MCF 10A (cell line): ENCODE measurements around the gene ZNF627. TPM values are rescaled to one million over a fixed set of nuclear protein-coding genes. Genes with fewer than 3 reads are reported as not detected.

ENCODE experiments used
- BruUV-seq: library from RNA; stranded (reverse); fragments of 400-500 nt; replicated peaks from 2 replicates; lab custom pipeline; 2021; lab: Mats Ljungman, UMichigan
- CTCF ChIA-PET: fragments of 300-600 bp; sonication (Branson Sonifier 250); formaldehyde crosslinking; extraction: SDS; loops from one replicate; lab custom pipeline; 2021; ENCODE audit warnings: antibody characterized with exemption, inconsistent platforms; lab: Yijun Ruan, JAX
- POLR2A ChIA-PET: fragments of 300-600, 350-650 bp; sonication (Branson Sonifier 250); formaldehyde crosslinking; extraction: SDS; loops from one replicate; lab custom pipeline; 2020; ENCODE audit warnings: antibody characterized with exemption, inconsistent platforms; lab: Yijun Ruan, JAX
- DNase-seq: peaks from one replicate; pipeline ENCODE4 v3.0.0-alpha.2; 2018; ENCODE audit not compliant: unreplicated experiment
- H3K27ac Mint-ChIP-seq: one replicate; pipeline ENCODE4 v1.8.0; 2022; ENCODE audit warnings: mild to moderate bottlenecking, low read depth, mixed read lengths; ENCODE audit not compliant: unreplicated experiment
- H3K27me3 Mint-ChIP-seq: one replicate; pipeline ENCODE4 v1.8.0; 2022; ENCODE audit warnings: mixed read lengths; ENCODE audit not compliant: insufficient read depth, unreplicated experiment
- H3K36me3 Mint-ChIP-seq: one replicate; pipeline ENCODE4 v1.8.0; 2022; ENCODE audit warnings: mild to moderate bottlenecking, moderate library complexity, mixed read lengths; ENCODE audit not compliant: insufficient read depth, unreplicated experiment
- H3K4me1 Mint-ChIP-seq: one replicate; pipeline ENCODE4 v1.8.0; 2022; ENCODE audit warnings: mixed read lengths; ENCODE audit not compliant: insufficient read depth, unreplicated experiment
- H3K4me3 Mint-ChIP-seq: one replicate; pipeline ENCODE4 v1.8.0; 2022; ENCODE audit warnings: mild to moderate bottlenecking, moderate library complexity, mixed read lengths; ENCODE audit not compliant: unreplicated experiment
- H3K9me3 Mint-ChIP-seq: one replicate; pipeline ENCODE4 v1.8.0; 2022; ENCODE audit warnings: mixed read lengths; ENCODE audit not compliant: unreplicated experiment
- intact Hi-C: fragments of 100-400 bp; cut with micrococcal nuclease; formaldehyde crosslinking; loops from 2 replicates; pipeline ENCODE4 v1.14.1; 2022
- total RNA-seq: library from RNA; stranded (reverse); gene quantifications from 2 replicates; pipeline ENCODE4 v1.2.3, GENCODE V29; 2022
- TF ChIP-seq, protein P1 (sequence below): fragments of 200-600 bp; IDR thresholded peaks from one replicate; pipeline ENCODE4 v1.8.0; 2022; ENCODE audit warnings: antibody characterized with exemption, mild to moderate bottlenecking; ENCODE audit not compliant: unreplicated experiment

The ZNF627 gene
- total RNA-seq, 1 experiment from 2014 or later: 8.7 TPM

DNA sequence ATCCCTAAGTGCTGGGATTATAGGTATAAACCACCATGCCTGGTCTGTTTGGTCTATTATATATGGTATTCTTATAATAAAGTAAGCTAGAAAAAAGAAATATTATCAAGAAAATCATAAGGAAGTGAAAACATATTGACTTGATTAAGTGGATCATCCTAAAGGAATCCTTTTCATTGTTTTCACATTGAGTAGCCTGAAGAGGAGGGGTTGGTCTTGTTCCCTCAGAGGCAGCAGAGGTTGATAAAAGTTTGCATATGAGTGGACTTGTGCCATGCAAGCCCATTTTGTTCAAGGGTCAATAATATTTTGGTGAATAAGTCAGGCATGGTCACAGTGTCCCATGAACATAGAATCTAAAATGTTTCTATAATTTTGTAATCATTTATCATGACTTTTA lies 52.7 kb downstream of the ZNF627 start:
- intact Hi-C loops: loop anchor here (10.0 kb wide), 1 partner anchor 495 kb away; the partner anchor contains the start of gene ZNF20
- Mint-ChIP-seq H3K36me3 (peaks cover 4% of the 10 kb centered on the region), H3K4me1 (no peaks in the 10 kb centered on the region), H3K27me3 (no peaks in the 10 kb centered on the region), H3K4me3 (no peak overlapping the region), H3K9me3 (peaks cover 11% of the 10 kb centered on the region), H3K27ac (no peak overlapping the region)
- CTCF ChIA-PET: interaction anchor here (1.1 kb wide), 1 partner anchor 50 kb away, joined by 3 read pairs; no protein-coding TSS in a partner anchor
- TF ChIP-seq, protein P1, sequence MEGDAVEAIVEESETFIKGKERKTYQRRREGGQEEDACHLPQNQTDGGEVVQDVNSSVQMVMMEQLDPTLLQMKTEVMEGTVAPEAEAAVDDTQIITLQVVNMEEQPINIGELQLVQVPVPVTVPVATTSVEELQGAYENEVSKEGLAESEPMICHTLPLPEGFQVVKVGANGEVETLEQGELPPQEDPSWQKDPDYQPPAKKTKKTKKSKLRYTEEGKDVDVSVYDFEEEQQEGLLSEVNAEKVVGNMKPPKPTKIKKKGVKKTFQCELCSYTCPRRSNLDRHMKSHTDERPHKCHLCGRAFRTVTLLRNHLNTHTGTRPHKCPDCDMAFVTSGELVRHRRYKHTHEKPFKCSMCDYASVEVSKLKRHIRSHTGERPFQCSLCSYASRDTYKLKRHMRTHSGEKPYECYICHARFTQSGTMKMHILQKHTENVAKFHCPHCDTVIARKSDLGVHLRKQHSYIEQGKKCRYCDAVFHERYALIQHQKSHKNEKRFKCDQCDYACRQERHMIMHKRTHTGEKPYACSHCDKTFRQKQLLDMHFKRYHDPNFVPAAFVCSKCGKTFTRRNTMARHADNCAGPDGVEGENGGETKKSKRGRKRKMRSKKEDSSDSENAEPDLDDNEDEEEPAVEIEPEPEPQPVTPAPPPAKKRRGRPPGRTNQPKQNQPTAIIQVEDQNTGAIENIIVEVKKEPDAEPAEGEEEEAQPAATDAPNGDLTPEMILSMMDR: no peak
- POLR2A ChIA-PET: no interaction called here
- no TSS peak for BruUV-seq
- no peak for DNase-seq

DNA sequence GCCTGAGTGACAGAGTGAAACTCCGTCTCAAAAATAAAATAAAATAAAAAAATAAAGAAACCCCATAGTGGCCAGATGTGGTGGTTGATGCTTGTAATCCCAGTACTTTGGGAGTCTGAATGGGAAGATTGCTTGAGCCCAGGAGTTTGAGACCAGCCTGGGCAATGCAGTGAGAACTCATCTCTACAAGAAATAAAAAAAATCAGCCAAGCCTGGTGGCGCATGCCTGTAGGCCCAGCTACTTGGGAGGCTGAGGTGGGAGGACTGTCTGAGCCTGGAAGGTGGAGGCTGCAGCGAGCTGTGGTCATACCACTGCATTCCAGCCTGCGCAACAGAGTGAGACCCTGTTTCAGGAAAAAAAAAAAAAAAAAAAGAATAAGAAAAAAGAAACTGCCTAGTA lies 53.8 kb downstream of the ZNF627 start:
- Mint-ChIP-seq H3K4me1 (no peaks in the 10 kb centered on the region), H3K9me3 (peaks cover 11% of the 10 kb centered on the region), H3K36me3 (peaks cover 8% of the 10 kb centered on the region), H3K27ac (no peak overlapping the region), H3K27me3 (no peaks in the 10 kb centered on the region), H3K4me3 (no peak overlapping the region)
- BruUV-seq: no TSS peak
- intact Hi-C loops: no loop called here
- ChIA-PET CTCF (interaction anchor here (1.2 kb wide), 1 partner anchor 12 kb away, joined by 3 read pairs; no protein-coding TSS in a partner anchor), POLR2A (no interaction called here)
- TF ChIP-seq, protein P1: no peak
- no peak for DNase-seq

DNA sequence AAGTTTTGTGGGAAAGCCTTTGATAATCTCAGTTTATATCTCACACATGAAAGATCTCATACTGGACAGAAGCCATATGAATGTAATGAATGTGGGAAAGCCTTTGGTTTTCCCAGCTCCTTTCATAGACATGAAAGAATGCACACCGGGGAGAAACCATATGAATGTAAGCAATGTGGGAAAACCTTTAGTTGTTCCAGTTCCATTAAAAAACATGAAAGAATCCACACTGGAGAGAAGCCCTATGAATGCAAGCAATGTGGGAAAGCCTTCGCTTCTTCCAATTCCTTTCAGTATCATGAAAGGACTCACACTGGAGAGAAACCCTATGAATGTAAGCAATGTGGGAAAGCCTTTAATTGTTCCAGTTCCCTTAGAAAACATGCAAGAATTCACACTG lies 54.8 kb downstream of the ZNF627 start:
- no peaks in the 10 kb centered on the region for H3K27me3 Mint-ChIP-seq
- H3K4me1 Mint-ChIP-seq: no peaks in the 10 kb centered on the region
- peaks cover 11% of the 10 kb centered on the region for H3K9me3 Mint-ChIP-seq
- no TSS peak for BruUV-seq
- intact Hi-C loops: no loop called here
- H3K4me3 Mint-ChIP-seq: no peak overlapping the region
- POLR2A ChIA-PET: no interaction called here
- H3K36me3 Mint-ChIP-seq: peaks cover 8% of the 10 kb centered on the region
- H3K27ac Mint-ChIP-seq: no peak overlapping the region
- CTCF ChIA-PET: interaction anchor here (0.7 to 1.2 kb wide), 2 partner anchors 11 to 169 kb away, joined by 3 read pairs; no protein-coding TSS in a partner anchor
- TF ChIP-seq, protein P1: no peak
- no peak for DNase-seq

DNA sequence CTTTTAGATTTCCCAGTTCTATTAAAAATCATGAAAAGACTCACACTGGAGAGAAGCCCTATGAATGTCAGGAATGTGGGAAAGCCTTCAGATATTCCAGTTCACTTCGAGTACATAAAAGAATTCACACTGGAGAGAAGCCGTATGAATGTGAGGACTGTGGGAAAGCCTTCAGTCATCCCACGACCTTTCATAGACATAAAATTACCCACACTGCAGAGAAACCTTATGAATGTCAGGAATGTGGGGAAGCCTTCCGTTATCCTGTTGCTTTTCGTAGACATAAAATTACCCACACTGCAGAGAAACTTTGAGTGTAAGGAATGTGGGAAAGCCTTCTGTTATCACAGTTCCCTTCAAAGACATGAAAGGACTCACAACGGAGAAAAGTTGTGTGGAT lies 55.2 kb downstream of the ZNF627 start:
- BruUV-seq: no TSS peak

More for the DNA sequence above, 55.2 kb downstream of the ZNF627 start:
- DNase-seq: no peak
- intact Hi-C loops: no loop called here
- H3K9me3 Mint-ChIP-seq: peaks cover 11% of the 10 kb centered on the region
- POLR2A ChIA-PET: no interaction called here
- H3K27me3 Mint-ChIP-seq: no peaks in the 10 kb centered on the region
- TF ChIP-seq, protein P1: no peak
- H3K27ac Mint-ChIP-seq: no peak overlapping the region
- no peaks in the 10 kb centered on the region for H3K4me1 Mint-ChIP-seq
- no peak overlapping the region for H3K4me3 Mint-ChIP-seq
- peaks cover 8% of the 10 kb centered on the region for H3K36me3 Mint-ChIP-seq
- CTCF ChIA-PET: interaction anchor here (1.2 kb wide), 1 partner anchor 10 kb away, joined by 3 read pairs; no protein-coding TSS in a partner anchor
